Esophagus muscularis mucosa (tissue), 4 donors: ENCODE results near the gene MPC1. TPM values are rescaled to one million over a fixed set of nuclear protein-coding genes. Genes with fewer than 3 reads are reported as not detected.

Source experiments
- DNase-seq: peaks from one replicate; pipeline ENCODE4 v3.0.0-alpha.2; 2017; ENCODE audit errors: extremely low spot score
- H3K27ac ChIP-seq, 4 donors: fragments of 200-600 bp; sonication (generic); replicated peaks in 1 of 4; 1 replicate in 3 of 4; 2 replicates in 1 of 4; pipeline ENCODE4 v1.5.1; 2016 to 2019; ENCODE audit warnings: mild to moderate bottlenecking in 1 of 4
- H3K27me3 ChIP-seq, 4 donors: fragments of 200-600 bp; sonication (generic); one replicate each; pipeline versions ENCODE4 v1.5.1 to v1.6.0; 2016 to 2019
- H3K36me3 ChIP-seq, 4 donors: fragments of 200-600 bp; sonication (generic); one replicate each; pipeline ENCODE4 v1.5.1; 2016 to 2019
- H3K4me1 ChIP-seq, 4 donors: fragments of 200-600 bp; sonication (generic); one replicate each; pipeline ENCODE4 v1.5.1; 2016 to 2019
- H3K4me3 ChIP-seq, 4 donors: fragments of 200-600 bp; sonication (generic); 1 replicate in 2 of 4; 2 replicates in 2 of 4; pipeline ENCODE4 v1.5.1; 2016 to 2019; ENCODE audit warnings: mild to moderate bottlenecking in 4 of 4, moderate library complexity in 1 of 4
- H3K9me3 ChIP-seq, 4 donors: fragments of 200-600 bp; sonication (generic); 1 replicate in 3 of 4; 2 replicates in 1 of 4; pipeline ENCODE4 v1.5.1; 2016 to 2019
- CTCF ChIP-seq, 3 experiments: fragments of 200-600 bp in 2 of 3; fragments of 450-650 bp in 1 of 3; sonication (generic) in 2 of 3; IDR thresholded peaks; one replicate each; pipeline ENCODE4 v1.5.1; 2017 to 2019; ENCODE audit warnings: antibody characterized with exemption in 3 of 3, mild to moderate bottlenecking in 2 of 3, moderate library complexity in 1 of 3
- EP300 ChIP-seq: sonication (generic); formaldehyde crosslinking; IDR thresholded peaks from one replicate; pipeline ENCODE4 v1.6.1; 2017; ENCODE audit warnings: antibody characterized with exemption
- POLR2A ChIP-seq: fragments of 450-650 bp; IDR thresholded peaks from one replicate; pipeline ENCODE4 v1.6.1; 2017; ENCODE audit warnings: antibody characterized with exemption, moderate library complexity, mild to moderate bottlenecking, low read depth
- POLR2AphosphoS5 ChIP-seq, 2 donors: sonication (generic); formaldehyde crosslinking; IDR thresholded peaks; one replicate each; pipeline ENCODE4 v1.6.1; 2017; ENCODE audit warnings: antibody characterized with exemption in 2 of 2
- WGBS: methylation state at CpG from one replicate; pipeline ENCODE4 v1.1.5; 2018; 5-methylcytosine and 5-hydroxymethylcytosine counted together
- intact Hi-C: fragments of 100-400 bp; cut with DNase I; formaldehyde crosslinking; loops from one replicate; pipeline ENCODE4 v1.15.1; 2023
- total RNA-seq, 4 donors: library from RNA; depleted of rRNA; stranded (reverse); fragments of >200 nt; gene quantifications; one replicate each; pipeline versions ENCODE4 v1.1.0 to v1.2.1, GENCODE V29; 2016

Gene MPC1
- 10 to 100 TPM; 54.7 to 68.1 (median 63.1) TPM for total RNA-seq

- no peaks in the 10 kb centered on the region for H3K9me3 ChIP-seq
- intact Hi-C loops, result no loop called here
- H3K4me3 ChIP-seq, result peak within 1 kb of the TSS; percentile 81 to 96 (median 82)
- TF ChIP-seq POLR2AphosphoS5 (IDR thresholded peaks at IDR 0.05), result peak; percentile 88 to 92
- peak; percentile 43 for TF ChIP-seq POLR2A
- TF ChIP-seq CTCF (IDR thresholded peaks at IDR 0.05), result no peak
- no peak for TF ChIP-seq EP300
- H3K4me1 ChIP-seq, result peaks cover 14 to 36% (median 24%) of the 10 kb centered on the region in 4 donors
- no peaks in the 10 kb centered on the region for H3K27me3 ChIP-seq
- H3K36me3 ChIP-seq, result no peaks in the 10 kb centered on the region
- 0% methylated on average over 11 of the region's 94 CpGs for WGBS
- H3K27ac ChIP-seq, result peak within 1 kb of the TSS; percentile 91 to 94 (median 92)
- peak; percentile 97 for DNase-seq
These were observed at the start of gene MPC1 for GRCh38 chr6:166382933-166383801. Gene MPC1, minus strand, starts transcription at chr6:166382940. Its CDS starts 64 bp downstream, at chr6:166382876.

- no peak overlapping the region for H3K27ac ChIP-seq
- DNase-seq, result no peak
- TF ChIP-seq CTCF (IDR thresholded peaks at IDR 0.05) (no peak), POLR2AphosphoS5 (IDR thresholded peaks at IDR 0.05) (no peak), EP300 (no peak), POLR2A (no peak)
- no peak overlapping the region for H3K4me3 ChIP-seq
- intact Hi-C loops, result no loop called here
- WGBS, result 97% methylated on average over 13 of the region's 17 CpGs
- H3K36me3 ChIP-seq, result peaks cover 25 to 59% (median 38%) of the 10 kb centered on the region in 4 donors
- H3K9me3 ChIP-seq, result no peaks in the 10 kb centered on the region
- H3K4me1 ChIP-seq, result no peaks in the 10 kb centered on the region
- H3K27me3 ChIP-seq, result no peaks in the 10 kb centered on the region
These were observed 47.5 kb upstream of the MPC1 start for GRCh38 chr6:166430269-166430668.

GRCh38 chr6:166424431-166424830 is 41.7 kb upstream of the MPC1 start:
- no peak for DNase-seq
- intact Hi-C loops, result no loop called here
- Histone ChIP-seq H3K4me3 (no peak overlapping the region), H3K9me3 (no peaks in the 10 kb centered on the region), H3K27ac (no peak overlapping the region), H3K27me3 (no peaks in the 10 kb centered on the region), H3K36me3 (peaks cover 23 to 53% (median 45%) of the 10 kb centered on the region in 4 donors), H3K4me1 (no peaks in the 10 kb centered on the region)
- WGBS, result 96% methylated on average over 10 of the region's 12 CpGs
- TF ChIP-seq CTCF (IDR thresholded peaks at IDR 0.05) (no peak), POLR2AphosphoS5 (IDR thresholded peaks at IDR 0.05) (no peak), EP300 (no peak), POLR2A (no peak)

- WGBS, result 78% methylated on average over 7 of the region's 7 CpGs
- no peak for TF ChIP-seq CTCF (IDR thresholded peaks at IDR 0.05)
- TF ChIP-seq POLR2AphosphoS5 (IDR thresholded peaks at IDR 0.05), result no peak
- TF ChIP-seq POLR2A, result no peak
- TF ChIP-seq EP300, result no peak
These were observed 41.0 kb upstream of the MPC1 start for GRCh38 chr6:166423781-166424180.

More at GRCh38 chr6:166423781-166424180, 41.0 kb upstream of the MPC1 start:
- DNase-seq, result no peak
- Histone ChIP-seq H3K27ac (no peak overlapping the region), H3K4me3 (no peak overlapping the region), H3K36me3 (peaks cover 27 to 56% (median 48%) of the 10 kb centered on the region in 4 donors), H3K4me1 (no peaks in the 10 kb centered on the region), H3K27me3 (no peaks in the 10 kb centered on the region), H3K9me3 (no peaks in the 10 kb centered on the region)
- intact Hi-C loops, result no loop called here
